ENCODE measurements around the gene RNF141.

The RNF141 gene

DNA sequence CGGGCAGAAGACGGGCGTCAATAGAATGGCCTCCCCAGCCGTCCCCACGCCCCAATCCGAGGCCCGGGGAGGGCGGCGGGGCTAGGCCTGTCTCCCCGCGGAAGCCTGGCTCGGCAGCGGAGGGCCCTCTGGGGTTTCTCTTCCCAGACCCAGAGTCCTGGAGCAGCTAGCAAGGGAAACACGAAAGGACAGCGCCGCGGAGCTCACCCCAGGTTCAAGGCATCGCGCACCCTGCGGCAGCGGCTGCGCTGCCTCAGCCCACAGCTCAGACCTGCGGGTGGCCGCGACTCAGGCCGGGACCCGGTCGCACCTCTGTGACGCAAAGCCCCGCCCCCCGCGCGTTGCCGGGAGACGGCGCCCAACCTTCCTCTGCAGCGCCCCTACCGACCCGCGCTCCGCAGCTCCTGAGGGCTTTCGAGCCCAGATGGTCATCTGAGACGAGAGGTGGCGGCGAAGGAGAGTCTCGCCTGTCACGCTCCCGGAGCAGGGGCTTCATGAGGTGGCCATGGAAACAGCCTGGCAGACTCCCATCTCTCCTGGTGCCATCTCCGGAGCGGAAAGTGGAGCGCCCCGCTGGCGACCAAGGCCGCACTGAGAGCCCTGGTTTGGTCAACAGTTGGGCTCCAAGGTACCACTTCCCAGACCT is at the start of gene RNF141:
RNF141 (minus strand) TSS at position 273 of the 646 bp plus-strand sequence. CDS start 7,029 bp downstream, outside the sequence.
- Mint-ChIP-seq H3K36me3 (ENCODE audit: low read depth) (no peaks in the 10 kb centered on the region), H3K27ac (peak within 1 kb of the TSS; percentile 79), H3K4me3 (peak within 1 kb of the TSS; percentile 91), H3K9me3 (no peaks in the 10 kb centered on the region), H3K27me3 (ENCODE audit: low read depth) (peaks cover 2% of the 10 kb centered on the region), H3K4me1 (ENCODE audit: low read depth) (peaks cover 16% of the 10 kb centered on the region)
- DNase-seq (ENCODE audit: low spot score) = peak; percentile 97

DNA sequence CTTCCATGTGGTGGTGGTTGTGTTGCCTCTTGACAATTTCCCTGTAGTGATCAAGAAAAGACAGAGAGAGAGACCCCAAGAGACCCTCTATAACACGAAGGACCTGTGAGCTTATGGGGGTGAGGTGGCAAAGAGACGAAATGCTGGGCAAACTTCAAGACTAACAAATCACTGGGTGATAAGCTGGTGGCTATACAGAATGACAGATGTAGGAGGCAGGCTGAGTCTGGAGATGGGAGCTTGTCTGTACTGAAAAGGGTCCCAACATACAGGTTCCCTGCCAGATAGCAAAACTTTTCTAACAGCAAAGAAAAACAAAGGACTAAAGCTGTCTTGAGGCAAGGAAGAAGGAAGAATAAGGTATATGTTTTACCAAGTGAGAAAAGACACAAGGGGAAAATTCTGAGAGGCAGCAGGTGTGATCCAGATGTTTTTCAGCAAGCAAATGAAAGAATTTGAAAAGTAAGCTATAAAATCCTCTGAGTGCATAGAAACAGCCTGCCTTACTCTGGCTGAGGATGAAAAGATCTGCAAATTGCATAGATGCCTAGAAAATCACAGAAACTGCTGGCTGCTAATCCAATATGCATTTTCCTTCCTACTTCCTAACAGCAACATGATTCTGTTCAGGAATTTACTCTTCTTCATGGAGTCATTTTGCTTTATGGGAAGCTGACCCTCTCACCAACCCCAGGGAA is 49.4 kb upstream of the RNF141 start:
- Mint-ChIP-seq H3K36me3 (ENCODE audit: low read depth) (no peaks in the 10 kb centered on the region), H3K9me3 (no peaks in the 10 kb centered on the region), H3K4me1 (ENCODE audit: low read depth) (peaks cover 16% of the 10 kb centered on the region), H3K4me3 (no peak overlapping the region), H3K27me3 (ENCODE audit: low read depth) (peaks cover 2% of the 10 kb centered on the region), H3K27ac (no peak overlapping the region)
- no peak for DNase-seq (ENCODE audit: low spot score)

GRCh38 chr11:10588904-10589303 is 47.9 kb upstream of the RNF141 start:
- Mint-ChIP-seq H3K4me3 (peak overlapping the region; percentile 27), H3K9me3 (no peaks in the 10 kb centered on the region), H3K27ac (no peak overlapping the region), H3K4me1 (ENCODE audit: low read depth) (peaks cover 13% of the 10 kb centered on the region), H3K27me3 (ENCODE audit: low read depth) (peaks cover 2% of the 10 kb centered on the region), H3K36me3 (ENCODE audit: low read depth) (no peaks in the 10 kb centered on the region)
- DNase-seq (ENCODE audit: low spot score) = no peak

GRCh38 chr11:10587995-10588394 is 47.0 kb upstream of the RNF141 start:
- Mint-ChIP-seq H3K4me3 (no peak overlapping the region), H3K27ac (no peak overlapping the region), H3K9me3 (no peaks in the 10 kb centered on the region), H3K4me1 (ENCODE audit: low read depth) (peaks cover 13% of the 10 kb centered on the region), H3K27me3 (ENCODE audit: low read depth) (peaks cover 10% of the 10 kb centered on the region), H3K36me3 (ENCODE audit: low read depth) (no peaks in the 10 kb centered on the region)
- DNase-seq (ENCODE audit: low spot score) = no peak

DNA sequence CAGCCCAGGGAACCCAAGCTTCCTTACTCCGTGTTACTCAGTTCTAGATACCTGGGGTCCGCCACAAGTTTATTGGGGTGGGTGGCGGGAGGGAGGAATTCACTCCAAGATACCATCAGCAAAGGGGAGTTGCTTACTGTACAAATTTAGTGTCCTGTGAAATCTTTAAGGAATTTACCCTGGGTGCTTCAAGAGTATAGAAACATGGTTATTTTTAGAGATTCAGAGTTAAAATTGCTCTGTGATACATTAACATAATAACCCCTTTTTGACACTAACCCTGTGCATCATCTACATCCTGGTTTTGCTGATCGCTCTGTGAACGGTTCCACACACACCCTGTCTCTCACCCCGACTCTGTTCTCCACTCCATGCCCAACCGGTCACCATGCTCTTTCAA is 46.4 kb upstream of the RNF141 start:
- Mint-ChIP-seq H3K27ac (no peak overlapping the region), H3K36me3 (ENCODE audit: low read depth) (no peaks in the 10 kb centered on the region), H3K4me1 (ENCODE audit: low read depth) (peaks cover 13% of the 10 kb centered on the region), H3K4me3 (no peak overlapping the region), H3K27me3 (ENCODE audit: low read depth) (peaks cover 12% of the 10 kb centered on the region), H3K9me3 (no peaks in the 10 kb centered on the region)
- DNase-seq (ENCODE audit: low spot score) = no peak

- Mint-ChIP-seq H3K36me3 (ENCODE audit: low read depth) (no peaks in the 10 kb centered on the region), H3K27ac (no peak overlapping the region), H3K9me3 (no peaks in the 10 kb centered on the region), H3K4me3 (no peak overlapping the region), H3K4me1 (ENCODE audit: low read depth) (peaks cover 15% of the 10 kb centered on the region), H3K27me3 (ENCODE audit: low read depth) (peaks cover 14% of the 10 kb centered on the region)
- DNase-seq (ENCODE audit: low spot score) = no peak
Observed at GRCh38 chr11:10584071-10584501, 43.1 kb upstream of the RNF141 start.

- DNase-seq (ENCODE audit: low spot score) = no peak
- peaks cover 4% of the 10 kb centered on the region for H3K4me1 Mint-ChIP-seq (ENCODE audit: low read depth)
- no peaks in the 10 kb centered on the region for H3K36me3 Mint-ChIP-seq (ENCODE audit: low read depth)
- H3K27ac Mint-ChIP-seq = no peak overlapping the region
- peaks cover 22% of the 10 kb centered on the region for H3K27me3 Mint-ChIP-seq (ENCODE audit: low read depth)
- no peaks in the 10 kb centered on the region for H3K9me3 Mint-ChIP-seq
- H3K4me3 Mint-ChIP-seq = no peak overlapping the region
Observed at GRCh38 chr11:10581481-10582019, 40.6 kb upstream of the RNF141 start.

DNA sequence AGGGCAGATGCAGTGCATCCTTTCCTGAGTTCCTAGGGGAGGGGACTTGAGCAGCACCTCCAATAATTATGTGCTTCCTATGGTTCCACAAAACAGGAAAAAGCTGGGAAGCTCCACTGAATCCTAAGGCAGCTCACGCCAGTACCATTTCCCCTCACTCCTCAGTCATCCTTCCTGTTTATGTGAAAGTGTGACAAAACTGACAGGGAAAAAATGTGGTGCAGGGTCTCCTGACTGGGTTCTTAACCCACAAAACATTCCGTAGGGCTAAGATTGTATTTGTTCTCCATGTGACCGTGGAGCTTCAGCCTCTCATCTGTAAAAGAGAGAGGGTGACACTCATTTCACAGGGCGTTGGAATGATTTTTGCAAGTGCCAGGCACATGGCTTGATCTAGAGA is 39.6 kb upstream of the RNF141 start:
- Mint-ChIP-seq H3K36me3 (ENCODE audit: low read depth) (no peaks in the 10 kb centered on the region), H3K27me3 (ENCODE audit: low read depth) (peaks cover 22% of the 10 kb centered on the region), H3K4me3 (no peak overlapping the region), H3K9me3 (no peaks in the 10 kb centered on the region), H3K4me1 (ENCODE audit: low read depth) (peaks cover 3% of the 10 kb centered on the region), H3K27ac (no peak overlapping the region)
- DNase-seq (ENCODE audit: low spot score) = no peak

GRCh38 chr11:10579700-10580099 is 38.7 kb upstream of the RNF141 start:
- no peak for DNase-seq (ENCODE audit: low spot score)
- Mint-ChIP-seq H3K36me3 (ENCODE audit: low read depth) (no peaks in the 10 kb centered on the region), H3K27me3 (ENCODE audit: low read depth) (peaks cover 22% of the 10 kb centered on the region), H3K4me1 (ENCODE audit: low read depth) (peaks cover 3% of the 10 kb centered on the region), H3K27ac (no peak overlapping the region), H3K4me3 (no peak overlapping the region), H3K9me3 (no peaks in the 10 kb centered on the region)

- Mint-ChIP-seq H3K4me1 (ENCODE audit: low read depth) (no peaks in the 10 kb centered on the region), H3K4me3 (no peak overlapping the region), H3K9me3 (no peaks in the 10 kb centered on the region), H3K27ac (no peak overlapping the region), H3K36me3 (ENCODE audit: low read depth) (no peaks in the 10 kb centered on the region), H3K27me3 (ENCODE audit: low read depth) (peaks cover 18% of the 10 kb centered on the region)
- no peak for DNase-seq (ENCODE audit: low spot score)
Observed at GRCh38 chr11:10576035-10576398, 35.0 kb upstream of the RNF141 start.

DNA sequence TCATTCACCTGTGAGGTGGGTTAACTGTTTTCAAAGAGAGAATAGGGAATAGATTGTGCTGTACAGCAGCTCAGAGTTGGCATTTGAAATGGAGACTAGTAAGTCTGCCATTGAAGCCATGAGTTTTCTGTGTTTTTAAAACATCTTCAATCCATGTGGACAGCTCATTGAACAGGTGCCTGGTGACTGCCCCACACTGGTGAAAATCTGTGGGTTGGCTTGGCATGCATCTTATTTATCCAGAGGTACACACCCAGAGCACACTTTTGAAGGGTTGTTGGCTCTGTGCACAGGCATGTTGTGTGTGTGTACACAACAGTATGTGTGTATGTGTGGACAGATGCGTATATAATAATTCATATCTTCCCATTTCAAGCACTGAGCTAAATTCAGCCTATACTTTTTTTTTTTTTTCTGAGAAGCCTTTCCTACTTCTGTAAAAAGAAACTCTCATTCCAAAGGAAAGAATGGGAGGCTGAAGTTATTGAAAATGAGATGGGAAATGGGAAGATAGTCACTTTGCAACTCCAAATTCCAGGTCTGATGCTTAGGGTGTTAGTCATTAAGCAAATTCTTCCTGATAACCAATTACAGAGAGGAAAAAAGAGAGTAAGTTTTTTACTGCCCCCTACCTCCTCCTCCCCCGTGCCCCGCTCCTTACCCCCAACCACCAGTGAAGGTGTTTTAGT is 34.5 kb upstream of the RNF141 start:
- Mint-ChIP-seq H3K9me3 (no peaks in the 10 kb centered on the region), H3K4me3 (no peak overlapping the region), H3K36me3 (ENCODE audit: low read depth) (no peaks in the 10 kb centered on the region), H3K27ac (no peak overlapping the region), H3K27me3 (ENCODE audit: low read depth) (peaks cover 18% of the 10 kb centered on the region), H3K4me1 (ENCODE audit: low read depth) (no peaks in the 10 kb centered on the region)
- no peak for DNase-seq (ENCODE audit: low spot score)

- Mint-ChIP-seq H3K27me3 (ENCODE audit: low read depth) (peaks cover 21% of the 10 kb centered on the region), H3K36me3 (ENCODE audit: low read depth) (no peaks in the 10 kb centered on the region)
- DNase-seq (ENCODE audit: low spot score) = no peak
Observed at GRCh38 chr11:10573556-10573955, 32.6 kb upstream of the RNF141 start.

DNA sequence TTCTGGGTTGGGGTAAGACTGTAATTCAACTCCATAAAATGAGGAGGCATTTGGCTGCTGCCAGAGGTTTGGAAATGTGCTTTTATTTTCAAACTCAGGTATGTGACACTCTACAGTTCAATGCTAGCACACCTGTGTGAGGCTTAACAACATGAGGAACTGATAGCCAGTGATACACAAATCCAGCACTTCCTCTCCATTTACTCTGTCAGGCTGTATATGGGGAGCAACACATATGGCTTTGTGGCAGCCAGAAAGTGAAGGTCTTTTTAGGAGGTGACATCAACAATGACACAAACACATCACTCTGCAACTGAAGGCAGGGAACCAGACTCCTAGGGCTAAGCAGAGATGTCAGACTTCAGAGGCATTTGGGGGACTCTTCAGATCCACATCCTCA is 32.0 kb upstream of the RNF141 start:
- H3K27ac Mint-ChIP-seq = no peak overlapping the region
- DNase-seq (ENCODE audit: low spot score) = no peak
- H3K4me3 Mint-ChIP-seq = no peak overlapping the region

More at GRCh38 chr11:10573556-10573955, 32.6 kb upstream of the RNF141 start:
- no peak overlapping the region for H3K27ac Mint-ChIP-seq
- no peaks in the 10 kb centered on the region for H3K4me1 Mint-ChIP-seq (ENCODE audit: low read depth)
- H3K9me3 Mint-ChIP-seq = no peaks in the 10 kb centered on the region
- no peak overlapping the region for H3K4me3 Mint-ChIP-seq

DNA sequence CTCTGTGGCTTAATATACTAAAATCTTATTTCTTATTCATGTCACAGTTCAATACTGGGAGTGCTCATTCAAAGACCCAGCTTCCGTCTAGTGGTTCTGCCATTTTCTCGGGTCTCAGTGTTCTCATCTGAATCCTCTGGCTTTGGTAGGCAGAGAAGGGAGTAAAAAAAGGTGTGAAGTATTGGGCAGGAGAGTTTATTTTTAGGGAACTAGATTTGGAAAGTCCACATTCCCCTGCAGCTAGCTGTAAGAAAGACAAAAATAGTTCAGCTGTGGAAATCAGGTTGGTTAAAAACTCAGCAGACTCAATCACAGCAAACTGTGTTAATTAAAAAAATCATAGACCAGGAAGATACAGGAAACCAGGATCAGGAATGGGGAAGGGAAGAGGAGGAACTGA is 31.5 kb upstream of the RNF141 start:
- no peaks in the 10 kb centered on the region for H3K36me3 Mint-ChIP-seq (ENCODE audit: low read depth)
- H3K4me3 Mint-ChIP-seq = no peak overlapping the region
- no peak overlapping the region for H3K27ac Mint-ChIP-seq
- peaks cover 14% of the 10 kb centered on the region for H3K27me3 Mint-ChIP-seq (ENCODE audit: low read depth)
- no peaks in the 10 kb centered on the region for H3K4me1 Mint-ChIP-seq (ENCODE audit: low read depth)
- H3K9me3 Mint-ChIP-seq = no peaks in the 10 kb centered on the region
- DNase-seq (ENCODE audit: low spot score) = no peak

More for the DNA sequence above, 32.0 kb upstream of the RNF141 start:
- Mint-ChIP-seq H3K9me3 (no peaks in the 10 kb centered on the region), H3K4me1 (ENCODE audit: low read depth) (no peaks in the 10 kb centered on the region), H3K36me3 (ENCODE audit: low read depth) (no peaks in the 10 kb centered on the region), H3K27me3 (ENCODE audit: low read depth) (peaks cover 18% of the 10 kb centered on the region)

Data from T-helper 2 cell treated with Interferon-gamma antibody and Interleukin-4, amounts not matched to agents 5 μg/mL and 100 μg/mL, for 36 hours (primary cell).